ENCODE measurements around the gene DNPH1.
A peak's percentile ranks its signal among the peaks of the same experiment; 100 is the strongest.

Gene DNPH1

GRCh38 chr6:43178150-43178549 lies 51.1 kb downstream of the DNPH1 start:
- no peak overlapping the region for H3K27ac ChIP-seq
- H3K27me3 ChIP-seq: no peaks in the 10 kb centered on the region
- TF ChIP-seq CTCF (IDR thresholded peaks at IDR 0.05): no peak
- H3K4me1 ChIP-seq (ENCODE audit: control insufficient read depth in 1 of 2, insufficient read depth in 1 of 2, low read depth in 1 of 2, low read length in 1 of 2): peaks cover 52 to 54% of the 10 kb centered on the region in 2 experiments
- H3K9me3 ChIP-seq: no peaks in the 10 kb centered on the region
- H3K4me3 ChIP-seq (ENCODE audit: low read depth in 1 of 2, low read length in 1 of 2): no peak overlapping the region
- peaks cover 44% of the 10 kb centered on the region for H3K36me3 ChIP-seq

DNA sequence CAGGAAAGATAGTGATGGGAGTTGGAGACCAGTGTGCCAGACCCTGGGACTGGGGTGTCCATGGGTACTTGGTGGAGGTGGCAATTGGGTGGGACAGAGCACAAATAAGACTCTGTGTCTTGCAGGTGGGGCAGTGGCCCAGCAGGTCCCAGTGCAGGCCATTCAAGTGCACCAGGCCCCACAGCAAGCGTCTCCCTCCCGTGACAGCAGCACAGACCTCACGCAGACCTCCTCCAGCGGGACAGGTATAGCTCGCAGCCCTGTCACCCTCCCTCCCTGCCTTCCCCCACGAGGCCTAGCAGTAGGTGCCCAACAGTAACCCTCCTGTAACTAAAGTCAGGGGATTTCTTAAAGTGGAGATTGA lies 52.9 kb downstream of the DNPH1 start:
- no peak for TF ChIP-seq CTCF (IDR thresholded peaks at IDR 0.05)
- Histone ChIP-seq H3K36me3 (peaks cover 44% of the 10 kb centered on the region), H3K4me1 (ENCODE audit: control insufficient read depth in 1 of 2, insufficient read depth in 1 of 2, low read depth in 1 of 2, low read length in 1 of 2) (peaks cover 47 to 48% of the 10 kb centered on the region in 2 experiments), H3K27ac (peak overlapping the region; percentile 95), H3K27me3 (no peaks in the 10 kb centered on the region), H3K9me3 (no peaks in the 10 kb centered on the region), H3K4me3 (ENCODE audit: low read depth in 1 of 2, low read length in 1 of 2) (no peak overlapping the region)

DNA sequence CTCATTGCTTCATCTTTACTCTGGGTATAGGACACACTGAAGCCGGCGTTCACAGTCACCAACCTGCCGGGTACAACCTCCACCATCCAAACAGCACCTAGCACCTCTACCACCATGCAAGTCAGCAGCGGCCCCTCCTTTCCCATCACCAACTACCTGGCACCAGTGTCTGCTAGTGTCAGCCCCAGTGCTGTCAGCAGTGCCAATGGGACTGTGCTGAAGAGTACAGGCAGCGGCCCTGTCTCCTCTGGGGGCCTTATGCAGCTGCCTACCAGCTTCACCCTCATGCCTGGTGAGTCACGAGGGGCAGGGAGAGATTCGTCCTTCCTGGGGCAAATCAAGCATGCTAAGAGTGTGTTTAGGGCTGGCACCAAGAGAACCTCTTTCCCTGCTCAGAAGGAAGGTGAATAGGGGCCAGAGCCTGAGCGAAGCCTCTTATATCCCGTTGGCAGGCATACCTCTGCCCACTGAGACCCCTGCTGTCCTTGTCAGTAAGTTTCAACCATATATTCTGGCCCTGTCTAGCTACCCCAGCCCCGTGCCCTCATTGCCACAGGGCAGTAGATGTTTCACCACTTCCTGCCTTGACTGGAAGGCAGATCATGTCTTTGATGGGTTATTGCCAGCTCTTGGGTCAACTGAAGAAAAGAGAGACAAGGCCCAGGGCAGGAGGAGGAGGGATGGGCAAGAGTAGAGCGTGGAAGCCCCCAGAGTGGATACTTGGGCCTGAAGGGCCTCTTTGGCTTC lies 53.4 kb downstream of the DNPH1 start:
- no peaks in the 10 kb centered on the region for H3K27me3 ChIP-seq
- H3K4me3 ChIP-seq (ENCODE audit: low read depth in 1 of 2, low read length in 1 of 2): no peak overlapping the region
- peaks cover 45 to 47% of the 10 kb centered on the region in 2 experiments for H3K4me1 ChIP-seq (ENCODE audit: control insufficient read depth in 1 of 2, insufficient read depth in 1 of 2, low read depth in 1 of 2, low read length in 1 of 2)
- no peak for TF ChIP-seq CTCF (IDR thresholded peaks at IDR 0.05)
- no peaks in the 10 kb centered on the region for H3K9me3 ChIP-seq
- H3K36me3 ChIP-seq: peaks cover 44% of the 10 kb centered on the region
- peak overlapping the region; percentile 95 for H3K27ac ChIP-seq
